Nephron progenitor cell (in vitro differentiated cells): ENCODE measurements around the gene KCND3.

Experiments
- DNase-seq: peaks from one replicate; pipeline ENCODE4 v3.0.0; 2021
- H3K27ac Mint-ChIP-seq: 2 replicates; pipeline ENCODE4 v1.8.0; 2021; ENCODE audit warnings: mild to moderate bottlenecking, moderate library complexity, mixed read lengths
- H3K27me3 Mint-ChIP-seq: 2 replicates; pipeline ENCODE4 v1.8.0; 2021; ENCODE audit warnings: mild to moderate bottlenecking, low read depth, mixed read lengths; ENCODE audit not compliant: poor library complexity
- H3K36me3 Mint-ChIP-seq: 2 replicates; pipeline ENCODE4 v1.8.0; 2021; ENCODE audit warnings: low read depth, mixed read lengths
- H3K4me1 Mint-ChIP-seq: 2 replicates; pipeline ENCODE4 v1.8.0; 2021; ENCODE audit warnings: mixed read lengths
- H3K4me3 Mint-ChIP-seq: 2 replicates; pipeline ENCODE4 v1.8.0; 2021; ENCODE audit warnings: mild to moderate bottlenecking, moderate library complexity, mixed read lengths
- H3K9me3 Mint-ChIP-seq: 2 replicates; pipeline ENCODE4 v1.8.0; 2021; ENCODE audit warnings: mild to moderate bottlenecking, moderate library complexity, mixed read lengths
- CTCF ChIP-seq: fragments of 200-600 bp; sonication (generic); IDR thresholded peaks from 2 replicates; pipeline ENCODE4 v1.5.0; 2021; ENCODE audit warnings: antibody characterized with exemption

KCND3 gene

GRCh38 chr1:111943066-111943465, 46.4 kb downstream of the KCND3 start:
- no peak for DNase-seq
- no peaks in the 10 kb centered on the region for H3K36me3 Mint-ChIP-seq
- peaks cover 3% of the 10 kb centered on the region for H3K4me1 Mint-ChIP-seq
- TF ChIP-seq CTCF: no peak
- peaks cover 15% of the 10 kb centered on the region for H3K27me3 Mint-ChIP-seq
- H3K4me3 Mint-ChIP-seq: no peak overlapping the region
- no peak overlapping the region for H3K27ac Mint-ChIP-seq
- H3K9me3 Mint-ChIP-seq: no peaks in the 10 kb centered on the region

GRCh38 chr1:111938536-111938935, 50.9 kb downstream of the KCND3 start:
- DNase-seq: no peak
- Mint-ChIP-seq H3K4me1 (no peaks in the 10 kb centered on the region), H3K27me3 (peaks cover 16% of the 10 kb centered on the region), H3K9me3 (no peaks in the 10 kb centered on the region), H3K36me3 (no peaks in the 10 kb centered on the region), H3K27ac (no peak overlapping the region), H3K4me3 (no peak overlapping the region)
- TF ChIP-seq CTCF: no peak

GRCh38 chr1:111938123-111938522, 51.3 kb downstream of the KCND3 start:
- H3K9me3 Mint-ChIP-seq: no peaks in the 10 kb centered on the region
- no peak for TF ChIP-seq CTCF
- H3K36me3 Mint-ChIP-seq: no peaks in the 10 kb centered on the region
- H3K27ac Mint-ChIP-seq: peak overlapping the region; percentile 33
- DNase-seq: no peak
- H3K27me3 Mint-ChIP-seq: peaks cover 19% of the 10 kb centered on the region
- no peak overlapping the region for H3K4me3 Mint-ChIP-seq
- H3K4me1 Mint-ChIP-seq: no peaks in the 10 kb centered on the region

- Mint-ChIP-seq H3K4me1 (no peaks in the 10 kb centered on the region), H3K9me3 (no peaks in the 10 kb centered on the region), H3K36me3 (no peaks in the 10 kb centered on the region), H3K27me3 (peaks cover 19% of the 10 kb centered on the region), H3K4me3 (no peak overlapping the region), H3K27ac (no peak overlapping the region)
- no peak for TF ChIP-seq CTCF
- DNase-seq: no peak
Observed at GRCh38 chr1:111937147-111937725, 52.2 kb downstream of the KCND3 start.

GRCh38 chr1:111934106-111934852, 55.2 kb downstream of the KCND3 start:
- TF ChIP-seq CTCF: no peak
- Mint-ChIP-seq H3K9me3 (no peaks in the 10 kb centered on the region), H3K27ac (no peak overlapping the region), H3K36me3 (no peaks in the 10 kb centered on the region), H3K27me3 (peaks cover 27% of the 10 kb centered on the region), H3K4me1 (no peaks in the 10 kb centered on the region), H3K4me3 (no peak overlapping the region)
- no peak for DNase-seq

- H3K4me1 Mint-ChIP-seq: no peaks in the 10 kb centered on the region
- TF ChIP-seq CTCF: no peak
- no peak overlapping the region for H3K27ac Mint-ChIP-seq
- H3K36me3 Mint-ChIP-seq: no peaks in the 10 kb centered on the region
- H3K9me3 Mint-ChIP-seq: no peaks in the 10 kb centered on the region
- peaks cover 22% of the 10 kb centered on the region for H3K27me3 Mint-ChIP-seq
- DNase-seq: no peak
- H3K4me3 Mint-ChIP-seq: no peak overlapping the region
Observed at GRCh38 chr1:111930356-111930755, 59.1 kb downstream of the KCND3 start.
